Ovary (tissue), 3 donors: Measurements from ENCODE around the gene TSPAN19.

Source experiments
- CTCF ChIP-seq, 3 donors: fragments of 450-650 bp in 2 of 3; fragments of 200-600 bp in 1 of 3; IDR thresholded peaks; one replicate each; pipeline versions ENCODE4 v1.5.1 to v1.8.0; 2016 to 2022; ENCODE audit warnings: antibody characterized with exemption in 3 of 3, mild to moderate bottlenecking in 1 of 3
- POLR2A ChIP-seq: fragments of 450-650 bp; IDR thresholded peaks from one replicate; pipeline ENCODE4 v1.6.1; 2017; ENCODE audit warnings: antibody characterized with exemption, mild to moderate bottlenecking, moderate library complexity
- donor health status: DM: no; HTN: no; CAD: no.

- TF ChIP-seq CTCF (IDR thresholded peaks at IDR 0.05): no peak
- no peak for TF ChIP-seq POLR2A
Observed at GRCh38 chr12:85036733-85037132, 656 bp upstream of the TSPAN19 start.
